T1000 (cell line): ENCODE data around the gene LIN52.

Experiments used
- DNase-seq: peaks from one replicate; lab custom pipeline; 2025; ENCODE audit warnings: mixed read lengths; lab: John Stamatoyannopoulos, UW

The LIN52 gene

GRCh38 chr14:74194506-74195274 is 109.9 kb downstream of the LIN52 start:
- no peak for DNase-seq

DNA sequence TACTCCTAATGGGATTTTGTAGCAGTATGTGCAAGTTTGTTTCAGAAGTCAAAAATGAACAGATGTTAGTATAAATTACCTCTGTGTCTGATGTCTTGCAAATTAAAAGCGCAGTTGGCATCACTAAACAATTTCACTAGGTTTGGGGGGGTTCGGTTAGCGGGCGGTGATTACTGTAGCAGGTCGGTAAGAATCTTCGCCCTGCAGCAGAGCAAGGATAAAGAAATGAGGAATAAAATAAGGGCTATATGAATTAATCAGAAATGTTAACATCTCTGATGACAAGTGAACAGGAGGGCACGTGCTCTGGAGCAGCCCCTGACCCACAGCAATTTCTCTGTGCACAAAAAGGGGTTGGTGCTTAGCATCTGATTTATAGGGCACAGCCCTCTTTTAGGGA is 110.9 kb downstream of the LIN52 start:
- no peak for DNase-seq

GRCh38 chr14:74198441-74199234 is 113.9 kb downstream of the LIN52 start:
- DNase-seq: no peak

DNA sequence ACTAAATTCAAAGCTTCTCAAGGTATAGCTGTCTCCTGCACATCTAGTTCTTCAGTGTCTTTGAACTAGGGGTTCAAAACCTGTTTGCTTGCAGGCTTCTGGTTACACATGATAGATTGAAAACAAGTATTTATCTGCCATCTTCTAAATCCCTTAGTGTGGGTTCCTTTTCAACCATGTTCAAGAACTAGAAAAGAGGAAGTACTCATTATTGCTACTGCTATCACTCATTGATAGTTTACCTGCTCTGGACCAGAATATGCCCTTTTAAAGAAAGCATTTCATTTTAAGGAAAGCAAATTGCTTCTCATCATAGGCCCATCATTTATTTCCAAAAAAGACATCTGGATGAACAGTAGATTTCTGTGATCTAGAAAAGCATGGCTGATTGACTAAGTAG is 117.4 kb downstream of the LIN52 start:
- no peak for DNase-seq

DNA sequence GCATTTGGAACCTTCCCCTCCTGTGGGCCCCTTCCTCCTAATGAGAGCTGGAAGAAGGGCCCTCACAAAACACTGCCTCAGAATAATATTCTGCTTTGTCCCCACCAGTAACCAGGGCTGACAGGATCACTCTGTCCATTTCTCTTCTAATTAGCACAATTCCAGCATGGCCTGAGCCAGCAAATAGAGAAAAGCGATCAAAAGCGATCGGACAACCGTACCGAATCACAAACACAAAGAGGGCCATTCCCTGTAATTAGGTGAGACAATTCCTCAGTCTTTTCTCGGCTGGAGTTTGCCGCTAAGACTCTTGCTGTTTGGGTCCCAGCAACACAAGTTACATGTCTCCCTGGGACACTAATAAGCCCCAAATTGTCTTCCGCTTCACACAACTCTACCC is 118.9 kb downstream of the LIN52 start:
- no peak for DNase-seq

DNA sequence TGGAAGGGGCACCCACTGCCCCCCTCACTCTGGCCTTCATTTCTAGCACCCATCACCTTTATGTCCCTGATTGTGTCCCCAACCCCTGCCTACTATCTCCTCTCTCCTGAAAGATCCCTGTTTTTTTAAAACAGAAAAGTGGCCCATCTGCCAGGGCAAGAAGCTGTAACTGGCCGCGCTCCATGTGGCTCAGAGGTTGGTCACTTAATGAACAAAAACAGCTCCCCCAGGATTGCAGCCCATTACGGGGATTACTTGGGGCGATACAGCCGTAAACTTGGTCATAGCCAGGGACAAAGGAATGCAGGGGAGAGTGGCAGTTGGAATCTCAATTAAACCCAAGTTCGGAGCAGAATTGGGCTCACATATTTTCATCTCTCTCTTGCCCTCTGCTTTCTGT is 119.7 kb downstream of the LIN52 start:
- no peak for DNase-seq

DNA sequence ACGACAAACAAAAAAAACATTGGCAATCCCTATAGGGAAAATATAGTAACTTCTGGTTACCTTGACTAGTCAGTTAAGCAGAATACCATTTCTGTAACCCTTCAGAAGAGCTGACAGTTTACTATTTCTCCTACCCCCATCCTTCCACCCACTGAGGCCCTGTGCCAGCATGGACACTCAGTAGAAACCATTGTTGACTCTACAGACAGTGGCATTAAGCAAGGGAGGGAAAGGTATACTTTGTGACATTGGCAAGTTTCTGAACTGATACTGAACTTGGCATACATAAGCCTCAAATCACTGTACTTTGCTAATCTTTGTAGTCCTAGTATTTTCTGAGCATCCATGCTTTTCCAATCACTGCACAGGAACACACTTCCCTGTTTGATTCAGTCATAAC is 121.1 kb downstream of the LIN52 start:
- DNase-seq: no peak

- DNase-seq: no peak
These were observed 123.2 kb downstream of the LIN52 start for GRCh38 chr14:74207943-74208342.

GRCh38 chr14:74208642-74209041 is 123.9 kb downstream of the LIN52 start:
- no peak for DNase-seq

- no peak for DNase-seq
These were observed 127.3 kb downstream of the LIN52 start for GRCh38 chr14:74211945-74212580.

- no peak for DNase-seq
These were observed 129.4 kb downstream of the LIN52 start for GRCh38 chr14:74213907-74214803.

DNA sequence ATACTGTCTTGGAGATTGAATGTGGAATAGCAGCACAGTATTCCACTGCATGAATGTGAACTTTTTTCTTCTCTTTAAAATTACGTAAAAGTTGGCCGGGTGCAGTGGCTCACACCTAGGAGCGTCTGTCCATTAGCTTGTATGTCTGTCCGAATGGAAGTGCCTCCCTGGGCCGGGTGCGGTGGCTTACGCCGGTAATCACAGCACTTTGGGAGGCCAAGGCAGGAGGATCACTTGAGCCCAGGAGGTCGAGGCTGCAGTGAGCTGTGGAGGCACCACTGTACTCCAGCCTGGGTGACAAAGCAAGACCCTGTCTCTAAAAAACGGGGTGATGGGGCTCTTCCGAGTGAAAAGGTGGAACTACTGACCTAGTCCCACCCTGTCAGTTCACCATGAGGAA is 131.9 kb downstream of the LIN52 start:
- DNase-seq: no peak

DNA sequence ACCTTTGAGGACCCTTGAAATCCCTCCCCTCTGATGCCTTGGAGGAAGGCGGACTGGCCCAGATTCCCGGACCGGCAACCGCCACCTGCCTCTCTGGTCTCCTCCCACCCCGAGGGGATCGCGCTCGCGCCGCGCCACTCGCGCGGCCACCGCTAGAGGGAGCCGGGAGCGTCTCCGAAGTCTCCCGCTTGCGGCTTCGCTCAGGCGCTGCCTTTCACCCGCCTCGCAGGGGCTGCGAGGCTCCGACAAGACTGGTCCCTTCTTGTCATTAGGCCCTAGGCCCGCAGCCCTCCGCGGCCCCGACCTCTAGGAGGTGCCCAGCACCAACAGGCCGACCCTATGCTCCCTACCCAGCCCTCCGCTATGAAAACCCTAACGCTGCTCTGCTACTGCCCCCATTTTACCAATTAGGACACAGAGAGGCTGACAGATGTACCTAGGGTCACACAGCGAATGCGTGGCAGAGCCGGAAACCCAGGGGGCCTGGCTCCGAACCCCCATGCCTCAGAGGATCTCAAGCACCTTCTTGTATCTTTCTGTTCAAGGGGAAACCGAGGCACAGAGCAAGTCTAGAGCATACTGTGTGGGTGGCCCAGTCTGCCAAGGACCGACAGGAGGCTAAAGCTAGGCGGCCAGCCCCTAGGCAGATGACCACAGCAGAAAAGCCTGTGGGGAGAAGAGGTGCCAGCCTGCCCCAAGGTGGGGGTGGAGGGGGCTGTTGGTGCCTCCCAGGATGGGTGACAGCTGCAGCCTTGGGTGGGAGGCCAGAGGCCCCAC is 133.1 kb downstream of the LIN52 start:
- DNase-seq: peak; percentile 17

- DNase-seq: no peak
These were observed 133.7 kb downstream of the LIN52 start for GRCh38 chr14:74218462-74218861.

- no peak for DNase-seq
These were observed 134.8 kb downstream of the LIN52 start for GRCh38 chr14:74219277-74220205.

- no peak for DNase-seq
These were observed 136.2 kb downstream of the LIN52 start for GRCh38 chr14:74220991-74221390.

GRCh38 chr14:74221741-74222140 is 137.0 kb downstream of the LIN52 start:
- no peak for DNase-seq

- DNase-seq: no peak
These were observed 138.3 kb downstream of the LIN52 start for GRCh38 chr14:74223016-74223415.

DNA sequence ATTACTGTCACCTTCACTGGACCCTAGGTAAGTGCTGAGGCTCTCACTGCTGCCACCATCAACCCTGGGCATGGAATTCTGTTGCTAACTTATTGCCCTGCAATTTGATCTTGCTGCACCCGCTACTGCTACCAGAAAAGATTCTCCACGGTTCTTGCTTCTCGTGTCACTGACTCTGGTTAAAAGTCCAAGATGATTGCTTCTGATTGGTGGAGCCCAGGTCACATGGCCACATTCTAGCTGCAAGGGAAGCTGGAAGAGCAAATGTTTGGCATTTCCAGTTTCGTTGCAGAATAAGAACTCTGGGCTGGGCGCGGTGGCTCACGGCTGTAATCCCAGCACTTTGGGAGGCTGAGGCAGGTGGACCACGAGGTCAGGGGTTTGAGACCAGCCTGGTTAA is 147.0 kb downstream of the LIN52 start:
- DNase-seq: no peak

DNA sequence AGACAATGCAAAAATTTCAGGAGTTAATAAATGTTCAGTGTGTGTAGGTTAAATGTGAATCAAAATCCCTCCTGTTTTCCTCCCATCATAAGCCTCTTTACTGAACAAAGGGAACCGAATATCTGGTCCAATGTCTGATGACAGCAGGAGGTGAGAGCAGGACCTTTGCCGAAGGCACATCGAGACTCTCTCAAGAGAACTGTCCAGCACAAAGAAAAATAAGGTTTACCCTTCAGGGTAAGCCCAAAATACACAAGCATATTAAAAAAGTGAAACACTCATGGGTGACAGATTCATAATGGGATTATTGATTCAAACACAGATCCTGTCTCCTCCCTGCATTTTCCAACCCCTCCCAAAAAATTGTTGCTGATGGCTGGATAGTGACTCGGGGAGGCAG is 150.3 kb downstream of the LIN52 start:
- DNase-seq: no peak
